ENCODE results near the gene IGIP. TPM values are rescaled to one million over a fixed set of nuclear protein-coding genes. Genes with fewer than 3 reads are reported as not detected.

The IGIP gene
- total RNA-seq: 2.1 and 5.0 TPM in 2 replicates

GRCh38 chr5:140125637-140126036 lies at the start of gene IGIP:
IGIP (plus strand) TSS chr5:140125937; CDS start chr5:140128477, 2,540 bp downstream.

GRCh38 chr5:140113699-140114263 lies 12.0 kb upstream of the IGIP start, which contains the start of gene PURA:
PURA (plus strand) TSS chr5:140114109; CDS start chr5:140114182, 73 bp downstream.

GRCh38 chr5:140174465-140175366 lies 49.0 kb downstream of the IGIP start, which contains the start of gene CYSTM1:
CYSTM1 (plus strand) TSS chr5:140175188; CDS start chr5:140194466, 19,278 bp downstream.

Other genes starting within 250 kb of the IGIP start
- gene NRG2, start 82.6 kb upstream of the IGIP start, total RNA-seq: under 0.01 TPM in 1 of 2 replicates, not detected in the other
- gene PURA, start 11.8 kb upstream of the IGIP start, total RNA-seq: 4.8 and 7.8 TPM in 2 replicates
- gene CYSTM1, start 49.3 kb downstream of the IGIP start, total RNA-seq: 6.0 and 23.4 TPM in 2 replicates
- 106 and 150 TPM in 2 replicates for gene PFDN1, start 177.2 kb downstream of the IGIP start, total RNA-seq
- 2.9 and 18.6 TPM in 2 replicates for gene HBEGF, start 220.7 kb downstream of the IGIP start, total RNA-seq
- not detected in 2 replicates for gene SLC4A9, start 234.3 kb downstream of the IGIP start, total RNA-seq

All from epithelial cell of alveolus of lung (primary cell).